Astrocyte of the spinal cord (primary cell): ENCODE data around the gene NCKAP1.

Source experiments
- DNase-seq: peaks from one replicate; pipeline ENCODE4 v3.0.0; 2011; ENCODE audit warnings: low read depth, low spot score
- H3K4me3 ChIP-seq: 2 replicates; pipeline ENCODE4 v1.5.1; 2011; ENCODE audit warnings: low read depth, mild to moderate bottlenecking, low read length, moderate library complexity
- CTCF ChIP-seq: IDR thresholded peaks from 2 replicates; pipeline ENCODE4 v1.5.1; 2012; ENCODE audit warnings: low read depth, mild to moderate bottlenecking, low read length, inconsistent platforms
- in situ Hi-C: cut with HindIII; loops from 2 replicates; pipeline ENCODE4 v1.10.0; 2017; ENCODE audit warnings: low sequenced_read_pairs

The NCKAP1 gene

GRCh38 chr2:182951948-182952663, 86.2 kb downstream of the NCKAP1 start:
- no peak overlapping the region for H3K4me3 ChIP-seq
- DNase-seq = peak; percentile 81
- in situ Hi-C loops = no loop called here
- no peak for TF ChIP-seq CTCF

GRCh38 chr2:182950546-182950945, 87.7 kb downstream of the NCKAP1 start:
- in situ Hi-C loops = no loop called here
- H3K4me3 ChIP-seq = no peak overlapping the region
- DNase-seq = no peak
- TF ChIP-seq CTCF = no peak

- H3K4me3 ChIP-seq = no peak overlapping the region
- in situ Hi-C loops = no loop called here
- no peak for TF ChIP-seq CTCF
- peak; percentile 17 for DNase-seq
Observed at GRCh38 chr2:182949572-182950189, 88.6 kb downstream of the NCKAP1 start.

GRCh38 chr2:182949052-182949451, 89.2 kb downstream of the NCKAP1 start:
- in situ Hi-C loops = no loop called here
- TF ChIP-seq CTCF = no peak
- H3K4me3 ChIP-seq = no peak overlapping the region
- DNase-seq = no peak

GRCh38 chr2:182946958-182947369, 91.3 kb downstream of the NCKAP1 start:
- in situ Hi-C loops = no loop called here
- no peak overlapping the region for H3K4me3 ChIP-seq
- no peak for TF ChIP-seq CTCF
- peak; percentile 27 for DNase-seq

GRCh38 chr2:182943339-182943738, 94.9 kb downstream of the NCKAP1 start:
- DNase-seq = no peak
- no peak overlapping the region for H3K4me3 ChIP-seq
- in situ Hi-C loops = no loop called here
- TF ChIP-seq CTCF = no peak
